NCI-H146 treated with DMSO at 0.1 percent for 48 hours (cell line): ENCODE results near the gene TM9SF4.
"Not testable (repeated sequence)": the region's sequence is repeated elsewhere in the genome, so short reads cannot be mapped to it uniquely, and the experiment has no call there.

Source experiments
- DNase-seq: peaks from one replicate; lab custom pipeline; 2025; ENCODE audit not compliant: unreplicated experiment; lab: John Stamatoyannopoulos, UW

Gene TM9SF4

DNA sequence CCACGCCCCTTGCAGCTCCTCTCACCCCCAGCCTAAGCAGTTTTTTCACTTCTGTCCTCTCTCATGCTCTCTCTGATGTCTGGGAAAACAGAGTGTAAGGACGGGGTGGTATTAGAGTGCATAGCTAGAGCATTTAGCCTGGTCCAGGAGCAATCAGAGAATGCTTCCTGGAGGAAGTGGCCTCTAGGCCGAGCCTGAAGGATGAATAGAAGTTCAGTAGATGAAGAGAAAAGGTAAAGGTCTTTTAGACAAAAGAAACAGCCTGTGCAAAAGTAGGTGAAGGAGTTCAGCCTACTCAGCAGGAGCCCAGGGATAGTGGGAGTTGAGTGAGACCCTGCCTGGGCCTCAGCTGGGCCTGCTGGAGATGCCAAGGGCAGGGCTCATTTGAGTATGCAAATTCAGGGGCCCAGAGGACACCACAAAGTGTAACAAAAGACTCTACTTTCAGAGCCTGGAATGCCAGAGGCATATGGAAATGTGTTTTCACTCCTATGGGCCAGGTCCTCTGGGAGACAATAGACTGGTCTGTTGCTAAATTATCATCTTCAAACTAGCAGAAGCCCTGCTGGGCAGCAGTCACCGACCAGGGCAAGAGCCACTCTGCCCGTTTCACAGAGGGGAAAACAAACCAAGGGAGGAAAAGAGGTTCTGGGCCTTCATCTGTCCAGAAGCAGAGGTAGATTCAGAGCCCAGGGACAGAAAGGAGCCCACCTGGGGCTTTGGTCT is 19.7 kb upstream of the TM9SF4 start:
- DNase-seq: no peak

DNA sequence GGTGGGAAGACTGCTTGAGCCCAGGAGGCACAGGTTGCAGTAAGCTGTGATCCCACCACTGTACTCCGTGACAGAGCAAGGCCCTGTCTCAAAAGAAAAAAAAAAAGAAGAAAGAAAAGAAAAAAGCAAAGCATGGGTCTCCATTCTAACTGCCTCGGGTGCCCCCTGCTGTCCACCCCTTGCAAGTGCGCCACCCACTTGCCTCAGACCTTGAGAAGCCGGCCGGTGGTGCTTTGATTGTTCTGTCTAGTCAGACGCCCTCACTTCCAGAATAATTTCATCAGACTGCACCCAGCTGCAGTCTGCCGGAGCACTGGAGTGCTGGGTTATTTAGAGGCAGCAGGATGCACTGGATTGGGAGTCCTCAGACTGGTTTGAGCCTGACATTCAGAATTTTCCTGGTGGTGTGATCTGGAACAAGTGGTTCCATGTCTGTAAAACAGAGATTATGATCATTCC is 17.6 kb upstream of the TM9SF4 start:
- DNase-seq: peak; percentile 90

DNA sequence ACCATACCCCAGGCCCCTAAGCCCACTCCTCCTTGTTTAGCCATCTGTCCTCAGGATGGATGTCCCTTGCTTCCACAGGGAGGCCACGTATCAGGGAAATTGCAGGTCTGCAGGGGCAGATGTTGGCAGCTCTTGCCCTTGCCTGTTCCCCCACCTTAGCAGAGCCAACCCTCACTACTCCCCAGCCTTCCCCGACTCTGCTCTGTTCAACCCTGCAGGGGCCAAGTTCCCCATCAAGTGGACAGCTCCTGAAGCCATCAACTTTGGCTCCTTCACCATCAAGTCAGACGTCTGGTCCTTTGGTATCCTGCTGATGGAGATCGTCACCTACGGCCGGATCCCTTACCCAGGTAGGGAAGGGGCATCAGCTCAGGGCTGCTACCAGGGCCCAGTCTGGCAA is 10.7 kb upstream of the TM9SF4 start:
- no peak for DNase-seq

DNA sequence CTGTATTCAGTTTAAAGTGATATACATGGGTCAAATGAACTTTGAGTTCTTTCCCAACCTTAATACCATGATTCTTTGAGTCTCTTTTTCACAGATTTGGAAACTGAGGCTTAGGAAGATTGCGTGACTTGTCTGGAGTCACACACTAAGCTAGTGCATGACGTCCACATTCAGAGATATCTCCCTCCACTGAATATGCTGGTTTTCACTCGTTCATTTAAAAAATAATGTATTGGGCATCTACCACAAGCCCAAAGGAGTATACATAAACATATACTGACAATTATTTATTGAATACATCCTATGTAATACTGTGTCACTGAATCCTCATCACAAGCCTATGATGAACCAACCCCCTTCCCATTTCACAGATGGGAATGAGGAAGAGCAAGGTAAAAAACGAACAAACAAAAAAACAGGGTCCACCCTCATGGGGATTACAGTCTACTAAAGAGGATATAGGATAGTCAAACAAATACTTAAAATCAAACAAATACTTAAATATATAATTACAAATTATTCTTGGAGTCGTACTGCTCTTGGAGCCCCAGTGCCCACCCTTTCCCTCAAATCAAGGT is 611 bp upstream of the TM9SF4 start:
- no peak for DNase-seq

DNA sequence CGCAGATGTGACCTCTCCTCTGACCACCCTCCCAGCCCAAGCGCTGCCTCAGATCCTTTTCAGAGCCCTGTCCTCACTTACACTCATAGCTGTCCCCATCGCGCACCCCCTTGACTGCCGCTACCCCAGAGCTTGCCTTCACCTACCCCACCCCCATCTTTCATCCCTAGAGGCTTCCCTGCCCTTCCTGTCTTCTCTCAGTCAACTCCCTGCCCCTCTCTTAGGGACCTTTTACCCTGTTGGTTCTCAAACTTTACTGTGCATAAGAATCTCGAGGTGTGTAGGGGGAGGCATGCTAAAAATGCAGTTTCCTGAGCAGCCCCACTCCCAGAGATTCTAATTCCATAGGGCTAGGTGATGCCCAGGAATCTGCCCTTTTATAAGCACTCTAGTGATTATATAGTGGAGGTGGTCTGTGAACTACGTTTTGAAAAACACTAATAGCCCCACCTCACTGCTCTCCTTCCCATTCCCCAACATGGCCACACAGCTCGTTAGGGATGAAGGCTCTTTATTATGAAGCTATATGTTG is 725 bp downstream of the TM9SF4 start:
- DNase-seq: no peak

DNA sequence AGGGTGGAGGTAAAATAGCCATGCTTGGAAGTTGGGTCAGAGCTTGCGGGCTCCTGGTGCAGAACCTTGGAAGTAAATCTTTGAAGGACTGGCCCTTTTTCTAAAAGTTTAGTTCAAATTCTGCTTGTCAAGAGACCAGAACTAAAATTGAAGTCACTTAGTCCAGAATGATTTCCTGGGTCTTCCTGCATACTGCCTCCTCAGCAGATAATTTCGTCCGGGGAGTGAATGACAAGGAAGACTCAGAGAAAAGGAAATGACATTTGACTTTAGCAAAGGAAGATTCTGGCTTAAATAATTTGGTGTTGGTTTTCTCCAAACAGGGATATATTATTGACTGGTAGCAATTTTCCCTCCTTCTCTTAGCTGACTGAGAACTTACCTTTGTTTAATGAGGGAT is 1.2 kb downstream of the TM9SF4 start:
- no peak for DNase-seq

DNA sequence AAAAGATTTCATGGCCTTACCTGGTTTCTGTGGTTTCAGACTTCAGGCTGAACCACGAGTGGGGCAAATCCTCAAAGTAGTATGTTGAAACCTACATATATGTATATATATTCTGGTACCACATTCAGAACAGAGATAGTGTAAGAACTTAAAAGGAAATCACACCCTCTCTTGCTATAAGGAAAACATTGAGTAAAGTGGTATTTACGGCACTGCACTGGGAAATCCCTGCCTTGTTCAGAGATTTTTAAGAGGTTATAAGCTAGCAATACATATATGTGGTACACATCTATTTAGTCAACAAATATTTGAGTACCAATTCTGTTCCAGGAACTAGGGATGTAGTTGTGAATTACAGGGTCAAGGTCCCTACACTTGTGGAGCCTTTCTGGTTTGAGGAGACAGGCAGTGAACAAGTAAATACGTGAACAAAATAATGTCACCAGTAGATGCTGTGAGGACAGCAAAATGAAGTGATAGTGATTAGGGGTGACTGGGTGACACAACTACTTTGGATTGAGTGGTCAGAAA is 1.7 kb downstream of the TM9SF4 start:
- DNase-seq: no peak

DNA sequence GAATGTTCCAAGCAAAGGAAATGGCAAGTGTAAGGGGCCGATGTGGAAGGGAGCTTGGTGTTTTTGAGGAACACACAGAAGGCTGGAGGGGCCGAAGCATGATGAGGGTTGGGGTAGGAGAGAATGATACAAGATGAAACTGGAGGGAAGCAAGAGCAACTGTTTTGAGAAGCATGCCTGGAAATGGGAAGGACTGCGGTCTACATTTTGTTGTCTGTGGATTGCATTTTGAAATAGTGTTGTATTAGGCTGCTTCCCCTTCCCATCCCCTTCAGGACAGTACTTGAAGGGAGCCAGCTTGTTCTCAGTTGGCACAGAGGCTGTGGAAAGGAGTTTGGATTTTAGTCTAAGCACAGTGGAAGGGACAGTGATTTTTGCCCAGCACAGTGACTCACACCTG is 2.2 kb downstream of the TM9SF4 start:
- DNase-seq: no peak

DNA sequence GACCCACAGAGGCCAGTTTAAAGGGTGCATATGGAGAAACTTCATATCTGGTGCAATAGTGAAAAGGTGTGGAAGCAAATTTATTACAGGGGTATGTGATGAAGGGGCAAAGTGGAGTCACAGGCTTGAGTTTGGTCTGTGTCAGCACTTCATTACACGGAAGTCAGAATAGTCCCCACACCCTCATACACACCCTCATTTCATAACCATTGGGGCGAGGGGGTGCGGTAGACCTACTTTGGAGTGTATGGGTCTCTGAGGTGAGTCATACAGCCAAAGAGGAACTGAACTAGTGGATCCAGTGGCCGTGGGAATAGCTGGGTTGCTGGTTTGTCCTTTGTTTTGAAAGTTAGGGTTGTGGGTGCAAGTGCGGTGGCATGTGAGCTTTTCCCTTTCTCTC is 3.3 kb downstream of the TM9SF4 start:
- no peak for DNase-seq

DNA sequence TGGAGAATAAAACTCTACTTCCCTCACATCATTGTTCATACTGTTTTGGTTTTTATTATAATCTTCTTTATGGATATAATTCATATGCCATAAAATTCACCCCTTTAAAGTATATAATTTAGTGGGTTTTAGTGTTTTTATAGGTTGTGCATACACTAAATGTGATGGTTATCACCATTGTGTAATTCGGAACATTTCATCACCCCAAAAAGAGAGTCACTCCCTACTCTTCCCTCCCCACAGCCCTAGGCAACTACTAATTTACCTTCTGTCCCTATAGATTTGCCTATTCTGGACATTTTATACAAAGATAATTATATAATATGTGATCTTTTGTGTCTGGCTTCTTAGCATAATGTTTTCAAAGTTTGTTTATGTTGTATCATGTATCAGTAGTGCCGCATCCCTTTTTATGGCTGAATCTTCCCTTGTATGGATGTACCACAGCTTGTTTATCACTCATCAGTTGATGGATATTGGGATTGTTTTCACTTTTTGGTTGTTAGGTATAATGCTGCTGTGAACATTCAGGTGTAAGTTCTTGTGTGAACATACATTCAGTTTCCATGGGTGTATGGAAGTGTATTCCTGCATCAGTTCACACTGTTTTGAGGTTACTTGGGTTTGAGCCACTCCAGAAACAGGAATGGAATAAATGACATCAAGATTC is 4.2 kb downstream of the TM9SF4 start:
- DNase-seq: no peak

DNA sequence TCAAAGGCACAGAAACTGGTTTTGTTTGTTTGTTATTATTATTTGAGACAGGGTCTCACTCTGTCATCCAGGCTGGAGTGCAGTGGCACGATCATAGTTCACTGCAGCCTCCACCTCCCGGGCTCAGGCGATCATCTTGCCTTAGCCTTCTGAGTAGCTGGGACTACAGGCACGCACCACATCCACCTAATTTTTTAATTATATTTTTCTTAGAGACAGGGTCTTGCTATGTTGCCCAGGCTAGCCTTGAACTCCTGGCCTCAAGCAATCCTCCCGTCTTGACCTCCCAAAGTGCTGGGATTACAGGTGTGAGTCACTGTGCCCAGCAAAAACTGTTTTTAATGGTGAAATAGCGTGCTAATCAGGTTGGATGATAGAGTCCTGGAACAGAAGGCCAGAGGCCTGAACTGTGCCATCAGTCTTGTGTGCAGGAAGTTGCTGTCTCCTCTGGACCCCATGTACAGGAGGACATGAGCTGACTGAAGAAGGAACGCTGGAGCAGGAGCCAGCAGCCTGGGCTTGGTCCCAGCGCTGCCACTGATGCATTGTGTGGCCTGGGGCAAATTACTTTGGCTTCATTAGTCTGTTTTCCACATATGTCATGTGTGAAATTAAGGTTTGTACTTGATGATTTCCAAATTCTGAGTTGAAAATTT is 4.9 kb downstream of the TM9SF4 start:
- DNase-seq: no peak

DNA sequence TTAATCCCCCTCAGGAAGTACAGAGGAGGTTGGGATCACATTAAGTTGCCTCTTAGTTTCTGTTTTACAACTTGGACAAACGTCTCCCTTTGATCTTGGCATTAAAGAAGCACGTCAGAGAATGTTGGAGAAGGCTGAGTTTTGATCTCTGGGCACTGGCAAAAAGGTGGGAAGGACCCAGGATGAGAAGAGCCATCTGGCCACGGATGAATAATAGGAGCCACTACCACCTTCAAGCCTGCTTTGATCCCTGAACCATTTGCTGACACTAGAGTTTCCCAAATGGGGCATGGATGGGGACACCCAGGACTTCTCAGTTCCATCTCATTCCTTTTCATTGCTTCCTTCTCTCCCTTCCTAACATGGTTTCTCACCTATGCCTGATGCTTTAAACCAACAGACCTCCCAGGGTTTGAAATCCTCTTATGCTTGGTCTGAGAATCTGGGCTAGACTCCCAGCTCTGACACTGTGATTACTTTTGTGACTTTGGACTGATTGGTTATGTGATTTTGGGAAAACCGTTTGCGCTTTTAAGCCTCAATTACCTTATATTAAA is 5.8 kb downstream of the TM9SF4 start:
- DNase-seq: no peak

DNA sequence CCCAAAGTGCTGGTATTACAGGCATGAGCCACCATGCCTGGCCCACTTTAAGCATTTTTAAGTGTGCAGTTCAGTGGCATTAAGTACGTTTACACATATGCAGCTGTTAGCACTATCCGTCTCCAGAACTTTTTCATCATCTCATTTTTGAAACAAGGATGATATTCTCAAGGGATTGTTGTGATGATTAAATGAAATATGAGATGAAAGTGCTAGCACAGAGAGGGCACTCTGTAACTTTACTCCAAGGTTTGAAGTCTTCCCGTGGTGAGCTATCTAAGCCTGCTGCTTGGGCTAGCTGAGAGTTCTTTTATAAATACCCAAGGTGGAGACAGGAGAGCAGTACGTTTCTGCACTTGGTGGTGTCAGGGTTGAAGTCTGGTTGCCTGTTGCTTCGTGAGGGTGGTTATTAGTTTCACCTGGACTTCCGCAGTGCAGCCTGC is 6.6 kb downstream of the TM9SF4 start:
- DNase-seq: no peak

DNA sequence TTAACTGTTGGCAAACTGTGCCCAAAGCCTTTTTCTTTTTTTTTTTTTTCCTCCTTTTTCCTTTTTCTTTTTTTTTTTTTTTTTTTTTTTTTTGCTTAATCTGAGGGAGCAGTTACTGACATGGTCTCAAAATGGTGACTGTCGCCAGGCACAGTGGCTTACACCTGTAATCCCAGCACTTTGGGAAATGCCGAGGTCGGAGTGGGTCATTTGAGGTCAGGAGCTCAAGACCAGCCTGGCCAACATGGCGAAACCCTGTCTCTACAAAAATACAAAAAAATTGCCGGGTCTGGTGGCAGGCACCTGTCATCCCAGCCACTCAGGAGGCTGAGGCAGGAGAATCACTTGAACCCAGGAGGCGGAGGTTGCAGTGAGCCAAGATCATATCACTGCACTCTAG is 7.3 kb downstream of the TM9SF4 start:
- DNase-seq: not testable (repeated sequence)

DNA sequence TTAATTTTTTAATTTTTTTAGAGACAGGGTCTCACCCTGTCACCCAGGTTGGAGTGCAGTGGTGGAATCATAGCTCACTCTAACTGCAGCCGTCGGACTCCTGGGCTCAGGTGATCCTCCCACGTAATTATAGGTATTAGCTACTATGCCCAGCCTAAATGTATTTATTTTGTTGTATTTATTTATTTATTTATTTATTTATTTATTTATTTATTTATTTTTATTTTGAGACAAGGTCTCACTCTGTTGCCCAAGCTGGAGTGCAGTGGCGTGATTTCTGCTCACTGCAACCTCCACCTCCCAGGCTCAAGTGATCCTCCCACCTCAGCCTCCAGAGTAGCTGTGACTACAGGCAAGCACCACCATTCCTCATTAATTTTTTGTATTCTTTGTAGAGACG is 8.9 kb downstream of the TM9SF4 start:
- DNase-seq: not testable (repeated sequence)

DNA sequence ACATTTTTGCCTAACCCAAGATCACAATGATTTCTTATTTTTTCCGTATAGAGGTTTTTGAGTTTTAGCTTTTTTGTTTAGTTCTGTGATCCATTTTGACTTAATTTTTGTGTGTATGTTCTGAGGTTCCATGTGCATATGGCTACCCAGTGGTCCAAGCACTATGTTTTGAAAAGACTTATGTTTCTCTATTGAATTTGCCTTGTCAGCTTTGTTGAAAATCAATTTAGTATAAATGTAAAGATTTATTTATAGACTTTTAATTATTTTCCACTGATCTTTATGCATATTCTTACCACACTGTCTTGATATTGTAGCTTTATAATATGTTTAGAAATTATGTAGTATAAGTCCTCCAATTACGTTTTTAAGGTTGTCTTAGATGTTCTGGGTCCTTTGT is 10.2 kb downstream of the TM9SF4 start:
- DNase-seq: no peak

DNA sequence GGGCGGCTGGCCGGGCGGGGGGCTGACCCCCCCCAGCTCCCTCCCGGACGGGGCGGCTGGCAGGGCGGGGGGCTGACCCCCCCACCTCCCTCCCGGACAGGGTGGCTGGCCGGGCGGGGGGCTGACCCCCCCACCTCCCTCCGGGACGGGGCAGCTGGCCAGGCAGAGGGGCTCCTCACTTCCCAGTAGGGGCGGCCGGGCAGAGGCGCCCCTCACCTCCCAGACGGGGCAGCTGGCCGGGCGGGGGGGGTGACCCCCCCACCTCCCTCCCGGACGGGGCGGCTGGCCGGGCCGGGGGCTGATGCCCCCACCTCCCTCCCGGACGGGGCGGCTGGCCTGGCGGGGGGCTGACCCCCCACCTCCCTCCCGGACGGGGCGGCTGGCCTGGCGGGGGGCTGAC is 12.4 kb downstream of the TM9SF4 start:
- not testable (repeated sequence) for DNase-seq

DNA sequence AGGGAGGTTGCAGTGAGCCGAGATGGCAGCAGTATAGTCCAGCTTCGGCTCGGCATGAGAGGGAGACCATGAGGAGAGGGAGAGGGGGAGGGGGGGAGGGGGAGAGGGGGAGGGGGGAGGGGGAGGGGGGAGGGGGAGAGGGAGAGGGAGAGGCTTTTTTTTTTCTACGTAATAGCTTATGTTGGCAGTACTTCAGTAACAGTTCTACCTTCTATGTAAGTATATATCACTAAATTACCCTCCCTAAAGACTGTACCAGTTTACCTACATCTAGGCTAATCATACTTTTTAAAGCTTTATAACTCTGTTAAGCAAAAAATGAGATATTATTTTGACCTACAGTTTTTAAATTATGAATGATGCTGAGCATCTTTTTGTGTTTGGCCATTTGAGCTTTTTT is 13.6 kb downstream of the TM9SF4 start:
- DNase-seq: no peak

DNA sequence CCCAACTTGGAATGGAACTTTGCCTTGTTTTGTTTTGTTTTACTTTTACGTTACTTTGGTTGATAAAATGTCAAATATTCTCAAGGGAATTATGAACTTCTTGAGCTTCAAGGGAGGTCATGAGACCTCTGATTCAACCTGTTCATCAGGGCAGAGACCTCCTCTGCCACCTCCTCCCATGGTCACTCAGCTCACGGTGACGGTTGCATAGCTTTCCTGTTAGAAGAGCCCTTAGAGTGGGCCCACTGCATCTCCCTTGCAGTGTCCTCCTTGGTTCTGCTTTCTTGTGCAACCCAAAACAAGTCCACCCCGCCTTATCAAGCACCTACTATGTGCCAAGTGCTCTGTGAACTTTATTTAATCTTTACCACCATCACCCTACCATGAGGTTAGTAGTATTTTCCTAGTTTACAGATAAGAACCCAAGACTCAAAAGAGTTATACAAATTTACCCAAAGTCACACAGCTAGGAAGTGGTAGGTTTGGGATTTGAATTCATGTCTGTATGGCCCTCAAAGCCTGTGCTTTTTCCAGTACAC is 15.5 kb downstream of the TM9SF4 start:
- DNase-seq: no peak

DNA sequence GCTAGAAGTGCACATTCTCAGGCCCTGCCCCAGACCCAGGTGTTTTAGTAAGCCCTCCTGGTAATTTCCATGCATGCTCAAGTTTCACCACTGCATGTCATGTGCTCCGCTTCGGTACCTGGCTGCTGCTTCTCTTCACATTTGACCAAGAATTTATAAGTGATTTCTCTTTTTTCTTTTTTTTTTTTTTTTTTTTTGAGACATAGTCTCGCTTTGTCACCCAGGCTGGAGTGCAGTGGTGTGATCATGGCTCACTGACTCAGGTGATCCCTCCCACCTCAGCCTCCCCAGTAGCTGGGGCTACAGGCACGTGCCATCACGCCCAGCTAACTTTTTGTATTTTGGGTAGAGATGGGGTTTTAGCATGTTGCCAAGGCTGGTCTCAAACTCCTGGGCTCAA is 16.0 kb downstream of the TM9SF4 start:
- no peak for DNase-seq

DNA sequence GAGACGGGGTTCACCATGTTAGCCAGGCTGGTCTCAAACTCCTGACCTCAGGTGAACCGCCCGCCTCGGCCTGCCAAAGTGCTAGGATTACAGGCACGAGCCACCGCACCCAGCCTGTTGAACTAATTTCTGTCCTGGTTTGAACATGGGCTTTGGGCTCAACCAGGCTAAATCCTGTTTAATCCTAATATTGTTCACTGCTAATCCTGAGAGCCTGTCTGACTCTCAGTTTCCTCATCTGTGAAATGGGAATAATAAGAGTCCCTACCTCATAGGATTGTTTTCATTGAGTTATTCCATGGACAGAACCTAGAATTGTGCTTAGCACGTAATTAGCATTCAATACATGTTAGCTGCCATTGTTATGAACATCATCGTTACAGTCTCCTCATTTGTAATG is 17.4 kb downstream of the TM9SF4 start:
- no peak for DNase-seq
